Neural progenitor cell (in vitro differentiated cells): ENCODE measurements around the gene NR2F1.

ENCODE experiments used
- CTCF ChIP-seq: fragments of 200-600 bp; sonication (generic); IDR thresholded peaks from 2 replicates; pipeline ENCODE4 v1.5.1; 2017; ENCODE audit warnings: antibody characterized with exemption, mild to moderate bottlenecking
- EZH2 ChIP-seq: fragments of 200-600 bp; sonication (generic); IDR thresholded peaks from 2 replicates; pipeline ENCODE4 v1.6.1; 2017; ENCODE audit warnings: antibody characterized with exemption, mild to moderate bottlenecking, moderate library complexity
- EZH2phosphoT487 ChIP-seq: fragments of 200-600 bp; sonication (generic); IDR thresholded peaks from 2 replicates; pipeline ENCODE4 v1.6.1; 2017; ENCODE audit warnings: antibody characterized with exemption

DNA sequence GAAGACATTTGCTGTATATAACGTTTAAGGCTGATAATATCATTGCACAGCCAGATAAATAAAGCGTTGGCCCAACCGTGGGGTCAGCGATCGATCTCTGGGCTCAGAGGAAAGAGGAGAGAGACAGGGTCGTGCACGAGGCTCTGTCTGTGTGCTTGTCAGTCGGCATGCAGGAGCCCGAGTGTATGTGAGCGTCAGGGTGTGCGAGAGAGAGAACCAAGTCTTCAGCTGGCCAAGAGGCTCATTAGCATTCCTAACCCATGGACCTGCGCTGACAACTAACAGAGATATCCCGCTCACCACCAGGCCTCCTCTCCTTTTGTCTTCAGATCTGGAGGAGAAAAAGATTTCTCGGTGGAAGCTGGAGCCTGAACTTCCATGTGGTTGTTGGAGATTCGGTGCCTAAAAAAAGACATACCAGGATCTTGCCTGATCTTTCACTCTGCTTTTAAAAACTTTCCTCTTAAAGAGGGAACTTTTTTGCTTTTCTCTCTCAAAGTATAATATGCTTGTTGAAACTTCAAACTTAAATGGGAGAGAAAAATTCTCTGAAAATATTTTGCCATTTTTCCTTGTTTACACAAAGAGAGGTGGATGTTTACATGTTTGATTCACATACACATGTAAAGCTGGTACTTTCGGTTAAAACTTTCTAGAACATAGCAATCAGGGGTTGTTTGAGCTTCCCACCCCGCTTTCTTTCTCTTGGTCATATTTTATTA, 16.5 kb downstream of the NR2F1 start:
- TF ChIP-seq CTCF, result no peak
- no peak for TF ChIP-seq EZH2phosphoT487
- peak; percentile 10 for TF ChIP-seq EZH2
